ENCODE results near the gene OR5AS1.
"Not testable (repeated sequence)": the region's sequence is repeated elsewhere in the genome, so short reads cannot be mapped to it uniquely, and the experiment has no call there.

Gene OR5AS1

DNA sequence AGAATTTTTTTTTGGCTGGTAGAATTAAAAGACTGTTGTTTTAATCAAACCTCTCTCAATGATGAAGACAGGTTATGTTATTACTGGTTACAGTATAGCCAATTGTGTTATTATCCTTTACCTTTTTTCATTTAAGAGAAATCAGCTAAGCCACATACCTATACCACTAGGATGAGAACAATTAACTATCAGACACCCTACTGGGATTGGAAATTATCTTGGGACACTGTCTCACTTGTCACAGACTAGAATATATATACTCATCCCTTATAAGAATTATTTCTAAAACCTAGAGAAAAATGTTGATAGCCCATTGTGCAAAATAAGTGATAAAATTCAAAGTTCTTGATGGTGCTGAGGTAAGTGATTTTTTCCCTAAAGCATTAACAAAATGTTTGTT, at the start of gene OR5AS1:
Gene OR5AS1 (plus strand): TSS at position 301 of the 400 bp plus-strand sequence. CDS start 2,765 bp downstream, outside the sequence.
- DNase-seq = no peak

DNA sequence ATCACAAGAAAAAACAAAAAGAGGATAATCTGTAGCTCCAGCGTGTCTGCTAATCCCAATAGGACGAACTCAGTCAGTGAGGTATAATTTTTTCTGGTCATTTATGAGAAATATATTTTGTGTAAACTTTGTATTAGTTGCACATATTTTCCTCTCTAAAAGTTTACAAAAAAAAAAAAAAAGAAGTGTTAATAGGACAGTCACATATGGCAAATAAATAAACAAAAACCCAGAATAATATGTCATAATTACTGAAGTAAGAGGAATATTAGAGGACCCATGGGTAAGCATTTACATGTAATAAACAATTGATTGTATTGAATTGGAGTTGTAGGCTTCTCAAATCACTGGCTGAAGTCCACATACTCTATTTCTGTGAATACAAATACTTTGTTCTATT, 32.9 kb upstream of the OR5AS1 start, which contains the start of gene OR5F1:
Gene OR5F1 (minus strand): TSS at position 101 of the 400 bp plus-strand sequence. CDS start 0 bp downstream, at position 101.
- DNase-seq = no peak

- DNase-seq = no peak
Observed at GRCh38 chr11:56010716-56011115, 16.7 kb upstream of the OR5AS1 start.

DNA sequence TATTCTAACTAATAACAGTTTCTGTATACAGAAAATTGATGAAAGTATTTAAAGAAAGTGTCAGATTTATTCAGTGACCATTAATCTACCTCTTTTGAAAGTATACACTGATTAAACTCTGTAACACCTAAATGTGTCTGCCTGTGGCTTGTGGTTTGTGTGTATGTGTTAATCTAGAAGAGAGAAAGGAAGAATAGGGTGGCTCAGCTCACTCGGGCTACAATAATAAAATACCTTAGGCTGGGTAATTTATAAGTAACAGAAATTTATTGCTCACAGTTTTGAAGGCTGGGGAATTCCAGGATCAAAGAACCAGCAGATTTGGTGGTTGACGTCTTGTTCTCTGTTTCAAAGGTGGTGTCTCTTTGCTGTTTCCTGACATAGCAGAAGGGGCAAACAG, 13.6 kb upstream of the OR5AS1 start:
- DNase-seq = no peak

GRCh38 chr11:56045538-56045937, 18.1 kb downstream of the OR5AS1 start:
- no peak for DNase-seq

GRCh38 chr11:56048480-56048879, 21.0 kb downstream of the OR5AS1 start:
- no peak for DNase-seq

DNA sequence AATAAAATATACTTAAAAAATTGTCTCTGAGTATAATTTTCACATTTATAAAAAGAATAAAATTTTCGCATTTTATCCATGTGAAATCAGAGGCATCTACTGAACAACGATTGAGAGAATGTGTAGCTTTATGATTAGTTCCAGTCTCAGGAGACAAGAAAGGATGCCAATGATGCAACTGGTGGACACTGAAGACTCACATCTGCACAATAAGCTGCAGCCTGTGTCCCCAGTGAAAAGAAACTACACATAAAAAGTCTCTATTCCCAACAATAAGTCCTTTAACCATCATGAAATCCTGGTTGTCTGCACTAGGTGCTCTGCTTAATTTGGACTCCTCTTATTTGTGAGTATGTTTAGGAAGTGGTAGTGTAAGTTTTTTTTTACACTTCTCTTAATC, 22.0 kb downstream of the OR5AS1 start:
- no peak for DNase-seq

DNA sequence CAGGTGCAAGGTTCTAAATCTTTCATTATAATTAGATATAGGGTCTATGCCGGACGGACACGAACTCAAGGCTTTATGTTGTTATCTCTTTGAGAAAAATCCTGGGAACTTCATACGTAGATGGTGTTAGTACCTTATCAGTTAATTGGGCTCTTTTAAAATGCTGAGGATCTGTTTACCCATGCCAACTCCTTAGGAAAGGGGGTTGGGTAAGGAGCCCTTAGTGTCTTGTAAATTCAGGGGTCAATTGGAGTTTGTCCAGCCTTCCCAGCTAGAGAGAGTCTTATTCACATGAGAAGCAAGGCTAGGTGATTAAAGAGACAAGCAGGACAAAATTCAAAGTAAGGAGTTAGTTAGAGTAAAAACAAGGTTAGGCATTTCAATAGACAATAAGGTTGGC, 28.9 kb downstream of the OR5AS1 start:
- not testable (repeated sequence) for DNase-seq

DNA sequence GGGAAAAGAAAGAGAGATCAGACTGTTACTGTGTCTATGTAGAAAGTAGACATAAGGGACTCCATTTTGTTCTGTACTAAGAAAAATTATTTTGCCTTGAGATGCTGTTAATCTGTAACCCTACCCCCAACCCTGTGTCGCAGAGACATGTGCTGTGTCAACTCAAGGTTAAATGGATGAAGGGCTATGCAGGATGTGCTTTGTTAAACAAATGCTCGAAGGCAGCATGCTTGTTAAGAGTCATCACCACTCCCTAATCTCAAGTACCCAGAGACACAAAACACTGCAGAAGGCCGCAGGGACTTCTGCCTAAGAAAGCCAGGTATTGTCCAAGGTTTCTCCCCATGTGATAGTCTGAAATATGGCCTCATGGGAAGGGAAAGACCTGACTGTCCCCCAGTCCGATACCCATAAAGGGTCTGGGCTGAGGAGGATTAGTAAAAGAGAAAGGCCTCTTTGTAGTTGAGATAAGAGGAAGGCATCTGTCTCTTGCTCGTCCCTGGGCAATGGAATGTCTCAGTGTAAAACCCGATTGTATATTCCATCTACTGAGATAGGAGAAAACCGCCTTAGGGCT, 30.3 kb downstream of the OR5AS1 start:
- not testable (repeated sequence) for DNase-seq

GRCh38 chr11:56058260-56058780, 30.9 kb downstream of the OR5AS1 start:
- DNase-seq = not testable (repeated sequence)

DNA sequence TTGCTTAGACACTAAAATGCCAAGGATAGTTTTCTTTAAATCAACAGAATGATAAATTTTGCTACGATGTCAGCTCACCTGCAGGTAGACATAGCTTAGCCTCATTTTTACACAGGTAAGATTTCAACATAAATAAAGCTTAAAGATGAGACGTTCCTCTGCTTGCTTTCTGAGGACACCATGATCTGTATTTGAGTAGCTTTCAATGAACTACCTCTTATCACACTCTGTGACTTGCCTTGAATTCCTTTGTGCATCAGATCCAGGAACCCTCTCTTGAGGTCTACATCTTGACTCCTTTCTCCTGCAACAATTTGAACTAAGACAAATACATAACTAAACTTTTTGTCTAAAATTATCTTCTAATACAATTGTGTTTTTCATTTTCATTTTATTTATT, 39.5 kb downstream of the OR5AS1 start:
- DNase-seq = no peak

Data from activated naive CD4-positive, alpha-beta T cell treated with anti-CD3 and anti-CD28 coated beads, Interleukin-2, amount 50 U/mL, for 16 hours (primary cell).